ENCODE data around the gene OR3A2. TPM values are rescaled to one million over a fixed set of nuclear protein-coding genes. Genes with fewer than 3 reads are reported as not detected.
"Not testable (repeated sequence)": the region's sequence is repeated elsewhere in the genome, so short reads cannot be mapped to it uniquely, and the experiment has no call there.

Gene OR3A2
- total and polyA plus RNA-seq, 2 of the 13 experiments (the other 11 are each of a cell fraction or from before 2014, with no cell fraction given), result not detected

DNA sequence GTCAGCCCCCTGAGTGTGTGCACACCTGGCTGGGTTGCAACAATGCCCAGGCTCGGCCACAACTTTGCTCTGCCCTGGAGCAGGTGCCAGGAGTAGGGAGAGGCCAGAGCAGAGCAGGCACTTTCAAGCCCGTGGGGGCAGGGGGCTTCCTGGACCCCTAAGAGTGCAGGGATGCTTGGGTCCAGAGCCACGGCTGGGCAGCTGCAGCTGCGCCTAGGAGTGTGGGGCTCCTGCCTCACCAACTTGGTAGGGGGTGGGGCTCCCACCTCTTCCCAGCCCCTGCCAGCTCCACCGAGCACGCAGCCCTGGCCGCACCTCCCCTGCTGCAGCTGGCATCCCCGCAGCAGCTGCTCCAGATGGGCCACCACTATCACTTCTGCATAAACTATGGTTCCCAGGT lies 7.8 kb downstream of the OR3A2 start:
- Histone ChIP-seq H3K36me3 (replicated peaks in 1 of 2; ENCODE audit: control insufficient read depth in 1 of 2, insufficient read depth in 2 of 2, low read length in 2 of 2) (no peaks in the 10 kb centered on the region), H3K4me2 (ENCODE audit: low read depth, low read length) (no peak overlapping the region), H3K4me3 (replicated peaks in 1 of 3; ENCODE audit: insufficient read depth in 1 of 3, low read depth in 2 of 3, low read length in 3 of 3) (no peak overlapping the region), H3K9me3 (ENCODE audit: low read length) (no peaks in the 10 kb centered on the region), H2AFZ (ENCODE audit: low read length) (no peak overlapping the region), H3K79me2 (ENCODE audit: insufficient read depth, low read length) (no peaks in the 10 kb centered on the region), H3K27me3 (ENCODE audit: control insufficient read depth in 1 of 2, insufficient read depth in 2 of 2, low read length in 2 of 2) (peaks cover 4 to 29% of the 10 kb centered on the region in 2 experiments; a peak in 1 of 5 replicates), H4K20me1 (ENCODE audit: insufficient read depth, low read length) (no peaks in the 10 kb centered on the region), H3K9ac (ENCODE audit: insufficient read depth, low read depth, low read length) (no peak overlapping the region), H3K4me1 (ENCODE audit: insufficient read depth, low read length) (no peaks in the 10 kb centered on the region), H3K27ac (ENCODE audit: extremely low read length, insufficient read depth, low read length) (no peak overlapping the region)
- no TSS peak for BruUV-seq (replicated peaks)
- intact Hi-C loops (cut with micrococcal nuclease; ENCODE audit: unreplicated experiment), result no loop called here
- DNase-seq (ENCODE audit: low spot score) (no peak), FAIRE-seq (no peak), ATAC-seq (no peak)
- 63% methylated on average over 3 of the region's 8 CpGs for WGBS (ENCODE audit: low lambda C conversion rate)
- in situ Hi-C loops (cut with HindIII; ENCODE audit: extremely low pct_ligation_motif_present, low pct_unique_long_range_greater_than_20kb), result no loop called here
- TF ChIP-seq ZNF619 (CRISPR knock-in tag; IDR thresholded peaks at IDR 0.05) (no peak), RNF2 (conservative IDR thresholded peaks at IDR 0.05; ENCODE audit: low read depth) (no peak), PTBP1 (IDR thresholded peaks at IDR 0.05; ENCODE audit: low read depth, low read length, poor library complexity, severe bottlenecking) (no peak), GATAD2A (CRISPR knock-in tag; IDR thresholded peaks at IDR 0.05) (no peak)
- ChIA-PET CTCF (ENCODE audit: low intra/inter-chr PET ratio, low total read pairs) (no interaction called here), POLR2A (no interaction called here)

DNA sequence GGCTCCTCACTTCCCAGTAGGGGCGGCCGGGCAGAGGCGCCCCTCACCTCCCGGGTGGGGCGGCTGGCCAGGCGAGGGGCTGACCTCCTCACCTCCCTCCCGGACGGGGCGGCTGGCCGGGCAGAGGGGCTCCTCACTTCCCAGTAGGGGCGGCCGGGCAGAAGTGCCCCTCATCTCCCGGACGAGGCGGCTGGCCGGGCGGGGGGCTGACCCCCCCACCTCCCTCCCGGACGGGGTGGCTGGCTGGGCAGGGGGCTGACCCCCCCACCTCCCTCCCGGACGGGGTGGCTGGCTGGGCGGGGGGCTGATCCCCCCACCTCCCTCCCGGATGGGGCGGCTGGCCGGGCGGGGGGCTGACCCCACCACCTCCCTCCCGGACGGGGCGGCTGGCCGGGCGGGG lies 14.9 kb downstream of the OR3A2 start:
- H2AFZ ChIP-seq (ENCODE audit: low read length); H3K9me3 ChIP-seq (ENCODE audit: low read length); ATAC-seq; H3K36me3 ChIP-seq (replicated peaks in 1 of 2; ENCODE audit: control insufficient read depth in 1 of 2, insufficient read depth in 2 of 2, low read length in 2 of 2); POLR2A ChIA-PET; in situ Hi-C loops (cut with HindIII; ENCODE audit: extremely low pct_ligation_motif_present, low pct_unique_long_range_greater_than_20kb); H3K4me1 ChIP-seq (ENCODE audit: insufficient read depth, low read length); DNase-seq (ENCODE audit: low spot score); H3K4me2 ChIP-seq (ENCODE audit: low read depth, low read length); intact Hi-C loops (cut with micrococcal nuclease; ENCODE audit: unreplicated experiment); H4K20me1 ChIP-seq (ENCODE audit: insufficient read depth, low read length); BruUV-seq (replicated peaks); FAIRE-seq; H3K4me3 ChIP-seq (replicated peaks in 1 of 3; ENCODE audit: insufficient read depth in 1 of 3, low read depth in 2 of 3, low read length in 3 of 3); H3K27ac ChIP-seq (ENCODE audit: extremely low read length, insufficient read depth, low read length); H3K9ac ChIP-seq (ENCODE audit: insufficient read depth, low read depth, low read length); CTCF ChIA-PET (ENCODE audit: low intra/inter-chr PET ratio, low total read pairs); H3K27me3 ChIP-seq (ENCODE audit: control insufficient read depth in 1 of 2, insufficient read depth in 2 of 2, low read length in 2 of 2); H3K79me2 ChIP-seq (ENCODE audit: insufficient read depth, low read length): not testable (repeated sequence)
- no CpG with 5 or more reads among the region's 31 CpGs for WGBS (ENCODE audit: low lambda C conversion rate)

DNA sequence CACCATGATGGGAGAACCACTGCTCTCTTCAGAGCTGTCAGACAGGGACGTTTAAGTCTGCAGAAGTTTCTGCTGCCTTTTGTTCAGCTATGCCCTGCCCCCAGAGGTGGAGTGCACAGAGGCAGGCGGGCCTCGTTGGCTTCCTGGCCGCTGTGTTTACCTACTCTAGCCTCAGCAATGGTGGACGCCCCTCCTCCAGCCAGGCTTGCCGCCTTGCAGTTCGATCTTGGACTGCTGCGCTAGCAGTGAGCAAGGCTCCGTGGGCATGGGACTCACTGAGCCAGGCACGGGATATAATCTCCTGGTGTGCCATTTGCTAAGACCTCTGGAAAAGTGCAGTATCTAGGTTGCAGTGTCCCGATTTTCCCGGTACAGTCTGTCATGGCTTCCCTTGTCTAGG lies 43.3 kb downstream of the OR3A2 start:
- H3K27ac ChIP-seq (ENCODE audit: extremely low read length, insufficient read depth, low read length); DNase-seq (ENCODE audit: low spot score); H3K79me2 ChIP-seq (ENCODE audit: insufficient read depth, low read length); H3K9me3 ChIP-seq (ENCODE audit: low read length); BruUV-seq (replicated peaks); H3K9ac ChIP-seq (ENCODE audit: insufficient read depth, low read depth, low read length); H4K20me1 ChIP-seq (ENCODE audit: insufficient read depth, low read length); ATAC-seq; POLR2A ChIA-PET; H3K4me3 ChIP-seq (replicated peaks in 1 of 3; ENCODE audit: insufficient read depth in 1 of 3, low read depth in 2 of 3, low read length in 3 of 3); H3K27me3 ChIP-seq (ENCODE audit: control insufficient read depth in 1 of 2, insufficient read depth in 2 of 2, low read length in 2 of 2); H3K36me3 ChIP-seq (replicated peaks in 1 of 2; ENCODE audit: control insufficient read depth in 1 of 2, insufficient read depth in 2 of 2, low read length in 2 of 2); H2AFZ ChIP-seq (ENCODE audit: low read length); FAIRE-seq; intact Hi-C loops (cut with micrococcal nuclease; ENCODE audit: unreplicated experiment); CTCF ChIA-PET (ENCODE audit: low intra/inter-chr PET ratio, low total read pairs); H3K4me1 ChIP-seq (ENCODE audit: insufficient read depth, low read length); H3K4me2 ChIP-seq (ENCODE audit: low read depth, low read length); in situ Hi-C loops (cut with HindIII; ENCODE audit: extremely low pct_ligation_motif_present, low pct_unique_long_range_greater_than_20kb): not testable (repeated sequence)
- no CpG with 5 or more reads among the region's 12 CpGs for WGBS (ENCODE audit: low lambda C conversion rate)
